ENCODE data around the gene ITIH4. TPM values are rescaled to one million over a fixed set of nuclear protein-coding genes. Genes with fewer than 3 reads are reported as not detected.

Gene ITIH4
- total RNA-seq, 2 donors from 2014 or later = 6.0 to 6.2 TPM

GRCh38 chr3:52838561-52839267 is 8.2 kb upstream of the ITIH4 start:
- no peak for TF ChIP-seq CTCF (conservative IDR thresholded peaks at IDR 0.05)
- WGBS, 2 experiments (ENCODE audit: insufficient coverage in 1 of 2, insufficient read length in 1 of 2) = 90 to 92% methylated on average over 6 to 8 of the region's 8 CpGs
- Histone ChIP-seq H3K9ac (ENCODE audit: extremely low read depth, low read length, poor library complexity, severe bottlenecking) (no peak overlapping the region), H3K27me3 (ENCODE audit: control insufficient read depth, insufficient read depth, low read length, poor library complexity, severe bottlenecking) (no peaks in the 10 kb centered on the region), H3K4me1 (ENCODE audit: control insufficient read depth, insufficient read depth, low read length) (peaks cover 10% of the 10 kb centered on the region), H3K4me3 (ENCODE audit: low read length) (peak overlapping the region; percentile 23), H3K27ac (ENCODE audit: low read depth, low read length) (peak overlapping the region; percentile 63), H3K9me3 (ENCODE audit: control insufficient read depth, low read length) (no peaks in the 10 kb centered on the region), H3K36me3 (ENCODE audit: control insufficient read depth, insufficient read depth, low read length) (no peaks in the 10 kb centered on the region)
- Mint-ChIP-seq H3K27ac (peak overlapping the region; percentile 87), H3K27me3 (ENCODE audit: insufficient read depth) (no peaks in the 10 kb centered on the region), H3K4me3 (no peak overlapping the region), H3K9me3 (no peaks in the 10 kb centered on the region), H3K4me1 (peaks cover 19% of the 10 kb centered on the region), H3K36me3 (ENCODE audit: low read depth) (peaks cover 4% of the 10 kb centered on the region)
- no peak for DNase-seq

GRCh38 chr3:52836986-52837385 is 6.5 kb upstream of the ITIH4 start:
- Mint-ChIP-seq H3K27me3 (ENCODE audit: insufficient read depth) (no peaks in the 10 kb centered on the region), H3K36me3 (ENCODE audit: low read depth) (peaks cover 4% of the 10 kb centered on the region), H3K9me3 (no peaks in the 10 kb centered on the region), H3K4me1 (peaks cover 19% of the 10 kb centered on the region), H3K27ac (peak overlapping the region; percentile 44), H3K4me3 (no peak overlapping the region)
- H3K27ac ChIP-seq (ENCODE audit: low read depth, low read length) = no peak overlapping the region
- no peak overlapping the region for H3K9ac ChIP-seq (ENCODE audit: extremely low read depth, low read length, poor library complexity, severe bottlenecking)
- WGBS, 2 experiments (ENCODE audit: insufficient coverage in 1 of 2, insufficient read length in 1 of 2) = 88 to 100% methylated on average over 2 to 4 of the region's 4 CpGs
- H3K4me1 ChIP-seq (ENCODE audit: control insufficient read depth, insufficient read depth, low read length) = peaks cover 10% of the 10 kb centered on the region
- H3K36me3 ChIP-seq (ENCODE audit: control insufficient read depth, insufficient read depth, low read length) = no peaks in the 10 kb centered on the region
- H3K9me3 ChIP-seq (ENCODE audit: control insufficient read depth, low read length) = no peaks in the 10 kb centered on the region
- no peak for TF ChIP-seq CTCF (conservative IDR thresholded peaks at IDR 0.05)
- H3K4me3 ChIP-seq (ENCODE audit: low read length) = no peak overlapping the region
- no peak for DNase-seq
- H3K27me3 ChIP-seq (ENCODE audit: control insufficient read depth, insufficient read depth, low read length, poor library complexity, severe bottlenecking) = no peaks in the 10 kb centered on the region

GRCh38 chr3:52836471-52836845 is 6.0 kb upstream of the ITIH4 start:
- DNase-seq = no peak
- WGBS, 2 experiments (ENCODE audit: insufficient coverage in 1 of 2, insufficient read length in 1 of 2) = 91 to 100% methylated on average over 4 to 5 of the region's 5 CpGs
- TF ChIP-seq CTCF (conservative IDR thresholded peaks at IDR 0.05) = no peak
- Histone ChIP-seq H3K9me3 (ENCODE audit: control insufficient read depth, low read length) (no peaks in the 10 kb centered on the region), H3K4me1 (ENCODE audit: control insufficient read depth, insufficient read depth, low read length) (peaks cover 10% of the 10 kb centered on the region), H3K9ac (ENCODE audit: extremely low read depth, low read length, poor library complexity, severe bottlenecking) (no peak overlapping the region), H3K27me3 (ENCODE audit: control insufficient read depth, insufficient read depth, low read length, poor library complexity, severe bottlenecking) (no peaks in the 10 kb centered on the region), H3K36me3 (ENCODE audit: control insufficient read depth, insufficient read depth, low read length) (no peaks in the 10 kb centered on the region), H3K27ac (ENCODE audit: low read depth, low read length) (no peak overlapping the region), H3K4me3 (ENCODE audit: low read length) (no peak overlapping the region)
- Mint-ChIP-seq H3K36me3 (ENCODE audit: low read depth) (peaks cover 4% of the 10 kb centered on the region), H3K27ac (peak overlapping the region; percentile 44), H3K4me3 (no peak overlapping the region), H3K4me1 (peaks cover 19% of the 10 kb centered on the region), H3K9me3 (no peaks in the 10 kb centered on the region), H3K27me3 (ENCODE audit: insufficient read depth) (no peaks in the 10 kb centered on the region)
